GM19468 (cell line): Measurements from ENCODE around the gene CFAP46.

Experiments
- ATAC-seq: cut with Tn5 transposase; IDR thresholded peaks from one replicate; pipeline ENCODE4 v1.9.1; 2021; ENCODE audit warnings: mild to moderate bottlenecking, moderate library complexity, moderate number of reproducible peaks; ENCODE audit not compliant: unreplicated experiment; ENCODE audit errors: extremely low read depth

CFAP46 gene

GRCh38 chr10:132918617-132919373, 23.6 kb downstream of the CFAP46 start:
- no peak for ATAC-seq

- no peak for ATAC-seq
Observed at GRCh38 chr10:132918264-132918616, 24.1 kb downstream of the CFAP46 start.

- no peak for ATAC-seq
Observed at GRCh38 chr10:132916956-132917666, 25.3 kb downstream of the CFAP46 start.

- ATAC-seq: no peak
Observed at GRCh38 chr10:132916421-132916841, 25.9 kb downstream of the CFAP46 start.

- no peak for ATAC-seq
Observed at GRCh38 chr10:132915411-132915810, 27.0 kb downstream of the CFAP46 start.

- ATAC-seq: no peak
Observed at GRCh38 chr10:132914732-132915131, 27.6 kb downstream of the CFAP46 start.

DNA sequence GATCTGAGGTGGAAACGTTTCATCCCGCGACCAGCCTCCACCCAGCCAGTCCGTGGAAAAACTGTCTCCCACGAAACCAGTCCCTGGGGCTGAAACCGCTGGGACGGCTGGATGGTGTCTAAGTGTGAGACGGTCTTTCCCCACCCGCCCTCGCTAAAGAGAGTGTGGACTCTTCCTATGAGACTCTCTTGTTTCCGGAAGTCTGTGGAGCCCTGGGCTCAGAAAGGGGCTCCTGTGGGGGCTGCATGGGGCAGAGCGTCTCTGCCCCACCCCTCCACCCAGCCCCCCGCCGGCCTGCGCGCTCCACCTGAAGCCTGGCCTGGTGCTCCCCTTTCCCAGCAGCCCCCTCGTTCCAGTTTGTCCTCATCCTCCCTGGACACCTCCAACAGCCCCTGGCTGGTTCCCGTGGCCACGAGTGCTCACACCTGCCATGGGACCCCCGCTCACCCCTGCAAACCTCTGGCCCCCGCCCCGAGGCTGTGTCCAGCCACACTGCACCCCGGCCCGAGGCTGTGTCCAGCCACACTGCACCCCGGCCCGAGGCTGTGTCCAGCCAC, 28.7 kb downstream of the CFAP46 start:
- no peak for ATAC-seq

DNA sequence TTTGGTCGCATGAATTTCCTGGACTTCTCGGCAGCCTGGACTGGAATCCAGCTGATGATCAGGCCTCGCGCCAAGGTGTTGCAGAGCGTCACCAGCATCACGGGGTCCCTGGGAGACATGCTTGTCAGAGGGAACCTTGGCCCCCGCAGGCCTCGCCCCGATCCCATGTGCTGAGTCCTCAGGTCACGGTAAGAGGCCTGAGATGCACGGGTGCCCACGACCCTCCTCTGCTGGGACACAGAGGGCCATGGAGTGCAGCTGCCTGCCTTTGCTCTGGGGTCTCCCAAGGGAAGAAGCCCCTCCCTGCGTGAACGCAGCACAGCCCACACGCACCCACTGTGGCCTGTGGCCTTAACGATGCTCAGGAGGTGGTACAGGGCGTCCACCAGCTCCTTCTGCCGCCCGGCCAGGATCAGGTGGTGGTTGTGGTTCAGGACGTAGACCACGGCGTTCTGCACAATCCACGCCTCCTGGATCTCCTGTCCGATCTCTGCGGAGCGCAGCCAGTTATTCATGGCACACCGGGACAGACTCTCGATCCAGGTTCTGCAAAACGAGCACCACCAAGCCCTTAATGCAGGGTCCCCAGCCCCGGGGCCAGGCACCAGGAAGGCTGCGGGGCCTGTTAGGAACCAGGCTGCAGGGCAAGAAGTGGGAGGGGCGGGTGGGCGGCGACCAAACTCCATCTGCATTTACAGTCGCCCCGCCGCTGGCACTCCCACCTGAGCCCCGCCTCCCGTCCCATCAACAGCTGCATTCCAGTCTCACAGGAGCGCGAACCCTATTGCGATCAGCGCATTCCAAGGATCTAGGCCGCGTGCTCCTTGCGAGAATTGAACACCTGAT, 29.4 kb downstream of the CFAP46 start:
- ATAC-seq: no peak

DNA sequence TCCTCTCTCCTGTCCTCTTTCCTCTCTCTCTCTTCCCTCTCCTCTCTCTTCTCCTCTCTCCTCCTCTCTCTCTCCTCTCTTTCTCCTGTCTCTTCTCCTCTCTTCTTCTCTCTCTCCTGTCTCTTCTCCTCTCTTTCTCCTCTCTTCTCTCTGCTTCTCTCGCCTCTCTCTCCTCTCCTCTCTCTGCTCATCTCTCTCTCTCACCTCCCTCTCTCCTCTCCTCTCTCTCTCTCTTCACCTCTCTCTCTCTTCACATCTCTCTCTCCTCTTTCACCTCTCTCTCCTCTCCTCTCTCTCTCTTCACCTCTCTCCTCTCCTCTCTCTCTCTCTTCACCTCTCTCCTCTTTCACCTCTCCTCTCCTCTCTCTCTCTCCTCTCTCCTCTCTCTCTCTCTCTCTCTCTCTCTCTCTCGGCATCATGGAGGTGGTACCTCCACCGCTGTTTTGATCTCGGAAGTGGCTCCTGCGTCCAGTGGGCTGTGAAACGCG, 30.1 kb downstream of the CFAP46 start:
- ATAC-seq: no peak

DNA sequence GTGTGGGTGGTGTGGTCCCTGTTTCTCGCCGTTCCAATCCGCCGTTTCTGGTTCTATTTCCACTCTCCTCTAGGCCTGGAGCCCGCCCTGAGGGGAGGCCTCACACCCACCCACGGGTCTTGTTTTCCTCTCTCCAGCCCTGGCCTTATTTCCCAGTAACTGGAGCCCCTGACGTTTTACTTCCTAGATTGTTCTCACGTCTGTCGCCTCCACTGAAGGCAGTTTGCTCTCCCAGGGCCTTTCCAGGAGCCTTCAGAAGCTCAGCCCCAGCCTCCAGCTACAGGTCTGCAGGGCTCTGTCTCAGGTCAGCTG, 30.6 kb downstream of the CFAP46 start:
- no peak for ATAC-seq

GRCh38 chr10:132910901-132911785, 31.2 kb downstream of the CFAP46 start:
- no peak for ATAC-seq

DNA sequence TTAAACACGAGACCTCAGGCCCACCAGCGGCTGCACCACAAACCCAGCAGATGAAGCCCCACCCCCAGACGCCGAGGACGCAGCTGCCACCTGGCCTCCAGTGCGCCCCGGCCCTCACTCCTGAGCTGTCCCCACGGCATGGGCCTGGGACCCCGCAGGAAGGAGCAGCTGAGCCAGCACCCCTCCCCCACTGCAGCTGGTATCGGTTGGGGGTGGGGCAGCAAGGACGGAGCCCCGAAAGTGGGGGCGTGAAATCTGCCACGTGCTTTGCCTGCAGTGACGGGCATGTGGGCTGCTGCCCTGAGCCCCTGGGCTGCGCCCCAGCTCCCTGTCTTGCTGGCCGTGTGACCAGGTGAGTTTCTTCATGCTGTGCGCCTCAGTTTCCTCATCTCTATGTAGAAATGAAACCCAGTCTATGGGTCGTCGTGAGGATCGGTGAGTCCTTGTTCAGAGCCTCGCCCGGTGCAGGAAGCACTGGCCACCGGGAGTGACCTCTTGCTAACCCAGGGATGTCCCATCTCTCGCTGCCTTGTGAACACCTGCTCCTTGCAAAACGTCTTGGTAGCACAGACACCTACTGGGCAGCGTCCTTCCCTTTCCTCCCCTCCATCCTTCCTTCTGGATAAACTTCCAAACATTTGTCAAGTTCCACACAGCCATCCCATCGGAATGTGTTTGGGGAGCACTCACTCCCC, 32.0 kb downstream of the CFAP46 start:
- ATAC-seq: no peak

- no peak for ATAC-seq
Observed at GRCh38 chr10:132909491-132910071, 32.8 kb downstream of the CFAP46 start.

DNA sequence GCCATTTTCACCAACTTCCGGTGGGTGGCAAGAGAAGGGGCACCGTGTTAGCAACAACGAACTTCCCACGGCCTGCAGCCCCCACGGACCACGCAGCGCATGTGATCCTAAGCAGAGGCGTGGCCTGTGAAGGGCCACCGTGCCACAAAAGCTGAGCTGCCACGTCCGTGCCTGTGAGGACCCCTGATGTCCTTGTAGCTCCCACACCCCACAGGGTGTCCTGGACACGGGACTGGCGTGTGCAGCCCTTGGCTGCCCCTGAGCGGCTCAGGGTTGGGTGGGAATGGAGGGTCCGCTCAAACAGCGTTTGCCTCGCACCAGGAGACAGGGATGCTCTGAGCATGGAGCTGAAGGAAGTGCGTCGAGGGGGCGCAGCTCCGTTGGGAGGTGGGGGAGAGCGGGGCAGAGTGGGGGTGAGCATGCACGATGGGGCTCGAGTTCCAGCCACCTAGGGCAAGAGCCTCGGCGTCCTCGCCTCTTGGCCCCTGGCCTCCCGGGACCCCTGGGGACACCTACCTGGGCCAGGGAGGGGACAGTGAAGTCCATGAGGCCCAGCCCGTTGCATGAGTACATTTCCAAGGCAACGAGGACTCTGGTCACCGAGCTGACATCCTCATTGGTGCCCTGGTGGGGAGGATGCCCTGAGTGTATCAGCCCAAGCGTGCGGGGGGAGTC, 33.6 kb downstream of the CFAP46 start:
- ATAC-seq: no peak

GRCh38 chr10:132907821-132908620, 34.3 kb downstream of the CFAP46 start:
- no peak for ATAC-seq

DNA sequence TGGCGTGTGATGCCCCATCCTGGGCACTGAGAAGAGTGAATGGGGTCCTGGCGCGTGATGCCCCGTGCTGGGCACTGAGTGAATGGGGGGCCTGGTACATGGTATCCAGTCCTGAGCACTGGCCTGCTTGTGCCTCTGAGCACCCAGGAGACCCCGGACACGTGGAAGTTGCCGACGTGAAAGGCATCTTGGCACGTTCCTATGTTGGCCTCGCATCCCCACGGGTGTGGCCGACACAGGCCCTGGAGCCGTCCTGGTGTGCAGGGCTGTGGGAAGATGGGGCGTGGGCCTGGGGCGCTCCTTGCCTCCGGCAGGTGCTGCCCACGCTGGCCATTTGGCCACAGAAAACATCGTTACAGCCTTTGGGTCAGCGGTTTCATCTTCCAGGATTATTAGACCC, 35.5 kb downstream of the CFAP46 start:
- no peak for ATAC-seq

DNA sequence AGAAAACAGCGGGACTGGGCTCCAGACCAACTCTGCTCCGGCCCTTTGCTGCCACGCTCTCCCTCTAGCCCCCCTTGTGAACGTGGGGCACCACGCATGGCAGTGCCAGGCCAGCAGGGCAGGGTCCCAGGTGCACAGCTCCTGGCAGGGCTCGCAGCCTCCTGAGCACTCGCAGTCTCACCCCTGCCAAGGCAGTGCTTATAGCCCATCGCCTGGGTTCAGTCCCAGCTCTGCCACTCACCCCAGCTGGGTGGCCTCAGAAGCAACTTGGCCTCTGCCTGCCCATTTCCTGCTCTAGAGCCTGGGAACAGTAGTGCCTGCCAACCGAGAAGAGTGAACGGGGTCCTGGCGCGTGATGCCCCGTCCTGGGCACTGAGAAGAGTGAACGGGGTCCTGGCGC, 36.3 kb downstream of the CFAP46 start:
- ATAC-seq: no peak
